A673 (cell line): ENCODE results near the gene IGFBP3.

ENCODE experiments used
- CTCF ChIP-seq: fragments of 300-800, 200-600 bp; sonication (generic); conservative IDR thresholded peaks from 2 replicates; pipeline ENCODE4 v1.5.1; 2017; ENCODE audit warnings: low read depth, mild to moderate bottlenecking, antibody characterized with exemption, low read length, moderate library complexity, mixed read lengths
- EZH2 ChIP-seq: fragments of 200-600 bp; sonication (generic); IDR thresholded peaks from 2 replicates; pipeline ENCODE4 v1.6.1; 2017; ENCODE audit warnings: borderline replicate concordance, low read depth, mild to moderate bottlenecking, mixed read lengths, antibody characterized with exemption, low read length; ENCODE audit not compliant: poor library complexity, severe bottlenecking

DNA sequence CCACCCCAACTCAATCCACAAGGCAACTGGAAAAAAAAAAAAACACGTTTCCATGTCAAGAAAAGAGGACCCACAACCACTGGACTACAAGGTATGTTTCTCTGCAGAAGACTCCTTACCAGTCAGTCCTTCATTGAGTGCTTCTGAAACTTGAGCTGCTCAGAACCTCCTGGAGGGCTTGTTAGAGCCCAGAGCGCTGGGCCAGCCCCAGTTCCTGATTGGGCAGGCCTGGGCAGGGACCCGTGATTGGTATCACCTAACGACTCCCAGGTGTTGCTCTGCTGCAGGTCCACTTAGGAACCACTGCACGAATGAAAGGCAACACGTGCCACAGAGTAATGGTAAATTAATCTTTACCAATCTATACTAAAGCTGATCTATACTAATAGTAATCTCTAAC lies 47.7 kb downstream of the IGFBP3 start:
- TF ChIP-seq CTCF (no peak), EZH2 (no peak)
